ENCODE data around the gene LMCD1. TPM values are rescaled to one million over a fixed set of nuclear protein-coding genes. Genes with fewer than 3 reads are reported as not detected.

Gene LMCD1
- total and polyA plus RNA-seq, 9 donors, result 42.1 to 146 (median 127) TPM

- no peaks in the 10 kb centered on the region for H3K36me3 ChIP-seq
- WGBS, 3 donors, result 12 to 22% (median 14%) methylated on average over 3 of the region's 3 CpGs
- H3K27ac ChIP-seq, result no peak overlapping the region
- TF ChIP-seq EP300 (IDR thresholded peaks at IDR 0.05) (no peak), POLR2A (IDR thresholded peaks at IDR 0.05) (no peak), CTCF (IDR thresholded peaks at IDR 0.05) (no peak)
- H3K4me3 ChIP-seq, result no peak overlapping the region
- no peaks in the 10 kb centered on the region for H3K27me3 ChIP-seq
- intact Hi-C loops (cut with DNase I), result loop anchor here in 3 of 4 donors (10.0 kb wide), 2 partner anchors 49 to 61 kb away; no protein-coding TSS in a partner anchor
- no peak for DNase-seq
- H3K9me3 ChIP-seq, result no peaks in the 10 kb centered on the region
- H3K4me1 ChIP-seq (ENCODE audit: insufficient read depth), result peaks cover 16% of the 10 kb centered on the region
Measured at GRCh38 chr3:8505621-8506020, 4.0 kb downstream of the LMCD1 start.

GRCh38 chr3:8506571-8507061, 5.0 kb downstream of the LMCD1 start:
- WGBS, 3 donors, result 45 to 61% (median 46%) methylated on average over 6 of the region's 6 CpGs
- TF ChIP-seq POLR2A (IDR thresholded peaks at IDR 0.05) (no peak), CTCF (IDR thresholded peaks at IDR 0.05) (no peak), EP300 (IDR thresholded peaks at IDR 0.05) (no peak)
- H3K9me3 ChIP-seq, result no peaks in the 10 kb centered on the region
- no peak overlapping the region for H3K4me3 ChIP-seq
- no peak for DNase-seq
- H3K4me1 ChIP-seq (ENCODE audit: insufficient read depth), result peaks cover 16% of the 10 kb centered on the region
- no peak overlapping the region for H3K27ac ChIP-seq
- intact Hi-C loops (cut with DNase I), result loop anchor here in 3 of 4 donors (10.0 kb wide), 2 partner anchors 48 to 62 kb away; no protein-coding TSS in a partner anchor
- H3K27me3 ChIP-seq, result no peaks in the 10 kb centered on the region
- H3K36me3 ChIP-seq, result no peaks in the 10 kb centered on the region

- H3K27me3 ChIP-seq, result no peaks in the 10 kb centered on the region
- no peaks in the 10 kb centered on the region for H3K36me3 ChIP-seq
- intact Hi-C loops (cut with DNase I), result loop anchor here in 3 of 4 donors (10.0 kb wide), 2 partner anchors 47 to 63 kb away; no protein-coding TSS in a partner anchor
- no peak for TF ChIP-seq EP300 (IDR thresholded peaks at IDR 0.05)
- TF ChIP-seq CTCF (IDR thresholded peaks at IDR 0.05), result no peak
- no peak for TF ChIP-seq POLR2A (IDR thresholded peaks at IDR 0.05)
- 58 to 64% (median 60%) methylated on average over 3 of the region's 3 CpGs for WGBS, 3 donors
- no peak for DNase-seq
- no peak overlapping the region for H3K4me3 ChIP-seq
- no peak overlapping the region for H3K27ac ChIP-seq
- H3K9me3 ChIP-seq, result no peaks in the 10 kb centered on the region
- H3K4me1 ChIP-seq (ENCODE audit: insufficient read depth), result peaks cover 14% of the 10 kb centered on the region
Measured at GRCh38 chr3:8507496-8507895, 5.9 kb downstream of the LMCD1 start.

- Histone ChIP-seq H3K9me3 (no peaks in the 10 kb centered on the region), H3K27me3 (no peaks in the 10 kb centered on the region), H3K4me3 (no peak overlapping the region), H3K27ac (no peak overlapping the region), H3K36me3 (no peaks in the 10 kb centered on the region), H3K4me1 (ENCODE audit: insufficient read depth) (peaks cover 9% of the 10 kb centered on the region)
- no peak for DNase-seq
- WGBS, 3 donors, result 57 to 74% (median 68%) methylated on average over 6 of the region's 6 CpGs
- intact Hi-C loops (cut with DNase I), result loop anchor here (2.0 to 10.0 kb wide), 4 partner anchors 19 to 65 kb away; no protein-coding TSS in a partner anchor
- TF ChIP-seq CTCF (IDR thresholded peaks at IDR 0.05) (no peak), EP300 (IDR thresholded peaks at IDR 0.05) (no peak), POLR2A (IDR thresholded peaks at IDR 0.05) (no peak)
Measured at GRCh38 chr3:8509961-8510360, 8.3 kb downstream of the LMCD1 start.
